ENCODE data around the gene GGT1. TPM values are rescaled to one million over a fixed set of nuclear protein-coding genes. Genes with fewer than 3 reads are reported as not detected.

The GGT1 gene
- total RNA-seq, 2 experiments from 2014 or later = 5.1 to 5.8 TPM

DNA sequence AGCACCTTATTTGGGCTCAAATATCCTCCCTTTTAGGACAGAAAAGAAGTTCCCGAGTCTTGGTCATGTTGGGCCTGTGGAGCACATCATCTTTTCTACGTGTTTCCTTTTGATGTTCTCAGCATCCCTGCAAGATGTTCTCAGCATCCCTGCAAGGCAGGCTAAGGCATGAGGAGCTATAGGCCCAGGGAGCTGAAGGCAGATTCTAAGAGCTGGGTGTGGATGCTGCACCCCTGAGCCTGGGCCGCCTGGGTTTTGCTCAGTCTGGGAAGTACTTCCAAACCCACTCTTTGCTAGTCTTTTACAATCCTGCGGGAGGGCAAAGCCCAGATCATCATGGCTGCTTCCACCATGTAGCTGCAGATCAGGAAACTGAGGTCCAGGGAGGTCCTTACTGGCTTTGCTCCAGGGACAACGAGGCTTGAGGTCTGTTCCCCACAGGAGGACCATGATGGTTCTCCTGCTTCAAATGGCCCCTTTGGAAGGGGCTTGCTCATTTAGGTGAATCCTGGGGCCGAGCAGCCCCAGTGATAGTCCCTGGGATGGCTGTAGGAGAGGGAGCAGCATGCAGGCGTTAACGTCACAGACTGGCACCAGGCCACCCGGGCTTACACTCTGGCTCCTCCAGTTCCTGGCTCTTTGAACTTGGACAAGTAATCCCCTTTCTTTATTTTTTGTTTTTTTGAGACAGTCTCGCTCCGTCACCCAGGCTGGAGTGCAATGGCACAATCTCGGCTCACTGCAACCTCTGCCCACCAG, 20.8 kb upstream of the GGT1 start:
- intact Hi-C loops (cut with micrococcal nuclease; ENCODE audit: unreplicated experiment) = no loop called here
- H4K20me1 ChIP-seq (ENCODE audit: insufficient read depth, low read length) = no peaks in the 10 kb centered on the region
- BruUV-seq (replicated peaks) = no TSS peak
- ChIA-PET POLR2A (interaction anchor here (0.7 kb wide), 1 partner anchor 13 kb away, joined by 3 read pairs; no protein-coding TSS in a partner anchor), CTCF (ENCODE audit: unreplicated experiment) (no interaction called here)
- no peak for TF ChIP-seq EZH2phosphoT487 (IDR thresholded peaks at IDR 0.05; ENCODE audit: borderline replicate concordance, low read depth, low read length)
- TF ChIP-seq, protein P1, sequence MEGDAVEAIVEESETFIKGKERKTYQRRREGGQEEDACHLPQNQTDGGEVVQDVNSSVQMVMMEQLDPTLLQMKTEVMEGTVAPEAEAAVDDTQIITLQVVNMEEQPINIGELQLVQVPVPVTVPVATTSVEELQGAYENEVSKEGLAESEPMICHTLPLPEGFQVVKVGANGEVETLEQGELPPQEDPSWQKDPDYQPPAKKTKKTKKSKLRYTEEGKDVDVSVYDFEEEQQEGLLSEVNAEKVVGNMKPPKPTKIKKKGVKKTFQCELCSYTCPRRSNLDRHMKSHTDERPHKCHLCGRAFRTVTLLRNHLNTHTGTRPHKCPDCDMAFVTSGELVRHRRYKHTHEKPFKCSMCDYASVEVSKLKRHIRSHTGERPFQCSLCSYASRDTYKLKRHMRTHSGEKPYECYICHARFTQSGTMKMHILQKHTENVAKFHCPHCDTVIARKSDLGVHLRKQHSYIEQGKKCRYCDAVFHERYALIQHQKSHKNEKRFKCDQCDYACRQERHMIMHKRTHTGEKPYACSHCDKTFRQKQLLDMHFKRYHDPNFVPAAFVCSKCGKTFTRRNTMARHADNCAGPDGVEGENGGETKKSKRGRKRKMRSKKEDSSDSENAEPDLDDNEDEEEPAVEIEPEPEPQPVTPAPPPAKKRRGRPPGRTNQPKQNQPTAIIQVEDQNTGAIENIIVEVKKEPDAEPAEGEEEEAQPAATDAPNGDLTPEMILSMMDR (conservative IDR thresholded peaks at IDR 0.05; ENCODE audit: low read length) = no peak
- H3K4me3 ChIP-seq (ENCODE audit: low read depth, low read length, poor library complexity, severe bottlenecking) = no peak overlapping the region
- H3K4me2 ChIP-seq (ENCODE audit: low read length) = no peak overlapping the region
- H3K36me3 ChIP-seq (ENCODE audit: insufficient read depth, low read length) = no peaks in the 10 kb centered on the region
- H3K9me3 ChIP-seq (ENCODE audit: low read length) = no peaks in the 10 kb centered on the region
- no peaks in the 10 kb centered on the region for H3K9me2 ChIP-seq (ENCODE audit: insufficient read depth, low read length)
- no peaks in the 10 kb centered on the region for H3K4me1 ChIP-seq (ENCODE audit: insufficient read depth, low read length, poor library complexity, severe bottlenecking)
- no peak overlapping the region for H2AFZ ChIP-seq (ENCODE audit: low read length)
- no peak overlapping the region for H3K27ac ChIP-seq (ENCODE audit: low read depth, low read length, poor library complexity, severe bottlenecking)
- no peak for DNase-seq (ENCODE audit: low spot score)
- no peaks in the 10 kb centered on the region for H3K79me2 ChIP-seq (ENCODE audit: insufficient read depth, low read depth, low read length)

DNA sequence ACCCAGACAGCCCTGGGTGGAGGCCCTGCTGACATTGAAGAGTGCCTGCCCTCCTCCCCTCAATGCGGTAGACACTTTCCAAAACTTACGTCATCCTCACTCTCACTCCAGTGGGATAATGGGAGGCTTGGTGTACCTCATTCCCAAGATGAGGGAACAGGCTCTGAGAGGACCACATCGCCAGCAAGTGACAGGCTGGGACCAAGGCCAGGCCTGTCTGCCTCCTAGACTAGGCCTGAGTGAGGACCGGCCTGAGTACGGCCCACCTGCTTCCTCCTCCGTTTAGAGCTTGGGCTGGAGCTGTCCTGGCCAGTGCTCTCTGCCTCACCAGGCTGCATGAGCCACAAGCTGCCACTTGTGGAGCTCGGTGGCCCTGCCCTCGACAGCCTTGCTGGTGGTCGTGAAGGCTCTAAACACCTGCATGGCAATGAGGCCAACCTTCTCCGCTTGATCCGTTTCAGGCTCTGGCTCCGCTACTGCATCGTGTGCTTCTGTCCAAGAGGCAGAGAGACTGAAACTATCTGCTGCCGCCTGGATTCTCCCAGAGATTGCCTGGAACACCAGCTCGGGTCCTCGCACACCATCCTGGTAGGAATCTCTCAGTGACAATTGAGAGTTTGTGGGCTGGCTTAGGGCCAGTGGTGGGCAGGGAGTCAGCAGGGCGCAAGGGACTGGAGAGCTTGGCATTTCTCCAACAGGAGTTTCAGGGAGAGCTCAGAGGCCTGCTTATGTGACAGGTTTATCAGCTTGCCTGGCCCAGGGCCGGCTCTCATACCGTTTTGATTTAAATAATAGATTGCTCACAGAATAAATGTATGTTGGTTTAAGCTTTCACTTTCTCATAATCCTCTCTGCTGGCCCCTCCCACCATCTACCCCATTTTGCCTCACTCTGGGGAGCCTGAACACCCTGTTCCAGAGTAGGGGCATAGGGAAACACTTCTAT, 19.5 kb upstream of the GGT1 start:
- CTCF ChIA-PET (ENCODE audit: unreplicated experiment) = no interaction called here
- POLR2A ChIA-PET = no interaction called here
- Histone ChIP-seq H3K4me2 (ENCODE audit: low read length) (no peak overlapping the region), H3K79me2 (ENCODE audit: insufficient read depth, low read depth, low read length) (no peaks in the 10 kb centered on the region), H3K27ac (ENCODE audit: low read depth, low read length, poor library complexity, severe bottlenecking) (no peak overlapping the region), H3K36me3 (ENCODE audit: insufficient read depth, low read length) (no peaks in the 10 kb centered on the region), H3K9me3 (ENCODE audit: low read length) (no peaks in the 10 kb centered on the region), H4K20me1 (ENCODE audit: insufficient read depth, low read length) (no peaks in the 10 kb centered on the region), H3K4me1 (ENCODE audit: insufficient read depth, low read length, poor library complexity, severe bottlenecking) (no peaks in the 10 kb centered on the region), H3K9me2 (ENCODE audit: insufficient read depth, low read length) (no peaks in the 10 kb centered on the region), H3K4me3 (ENCODE audit: low read depth, low read length, poor library complexity, severe bottlenecking) (no peak overlapping the region), H2AFZ (ENCODE audit: low read length) (no peak overlapping the region)
- intact Hi-C loops (cut with micrococcal nuclease; ENCODE audit: unreplicated experiment) = no loop called here
- no TSS peak for BruUV-seq (replicated peaks)
- no peak for DNase-seq (ENCODE audit: low spot score)
- TF ChIP-seq EZH2phosphoT487 (IDR thresholded peaks at IDR 0.05; ENCODE audit: borderline replicate concordance, low read depth, low read length) = no peak
- TF ChIP-seq, protein P1 (conservative IDR thresholded peaks at IDR 0.05; ENCODE audit: low read length) = no peak
